ENCODE data around the gene RASSF6.

Gene RASSF6

DNA sequence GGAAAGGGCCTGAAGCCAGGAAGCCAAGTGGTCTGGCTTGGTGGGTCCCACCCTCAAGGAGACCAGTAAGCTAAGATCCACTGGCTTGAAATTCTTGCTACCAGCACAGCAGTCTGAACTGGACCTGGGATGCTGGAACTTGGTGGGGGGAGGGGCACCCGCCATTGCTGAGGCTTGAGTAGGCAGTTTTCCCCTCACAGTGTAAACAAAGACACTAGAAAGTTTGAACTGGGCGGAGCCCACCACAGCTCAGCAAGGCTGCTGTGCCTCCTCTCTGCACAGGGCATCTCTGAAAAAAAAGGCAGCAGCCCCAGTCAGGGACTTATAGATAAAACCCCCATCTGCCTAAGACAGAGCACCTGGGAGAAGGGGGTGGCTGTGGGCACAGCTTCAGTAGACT is 75.6 kb downstream of the RASSF6 start:
- no peak overlapping the region for H3K4me3 ChIP-seq (ENCODE audit: low read depth, low read length)
- TF ChIP-seq, protein P1, sequence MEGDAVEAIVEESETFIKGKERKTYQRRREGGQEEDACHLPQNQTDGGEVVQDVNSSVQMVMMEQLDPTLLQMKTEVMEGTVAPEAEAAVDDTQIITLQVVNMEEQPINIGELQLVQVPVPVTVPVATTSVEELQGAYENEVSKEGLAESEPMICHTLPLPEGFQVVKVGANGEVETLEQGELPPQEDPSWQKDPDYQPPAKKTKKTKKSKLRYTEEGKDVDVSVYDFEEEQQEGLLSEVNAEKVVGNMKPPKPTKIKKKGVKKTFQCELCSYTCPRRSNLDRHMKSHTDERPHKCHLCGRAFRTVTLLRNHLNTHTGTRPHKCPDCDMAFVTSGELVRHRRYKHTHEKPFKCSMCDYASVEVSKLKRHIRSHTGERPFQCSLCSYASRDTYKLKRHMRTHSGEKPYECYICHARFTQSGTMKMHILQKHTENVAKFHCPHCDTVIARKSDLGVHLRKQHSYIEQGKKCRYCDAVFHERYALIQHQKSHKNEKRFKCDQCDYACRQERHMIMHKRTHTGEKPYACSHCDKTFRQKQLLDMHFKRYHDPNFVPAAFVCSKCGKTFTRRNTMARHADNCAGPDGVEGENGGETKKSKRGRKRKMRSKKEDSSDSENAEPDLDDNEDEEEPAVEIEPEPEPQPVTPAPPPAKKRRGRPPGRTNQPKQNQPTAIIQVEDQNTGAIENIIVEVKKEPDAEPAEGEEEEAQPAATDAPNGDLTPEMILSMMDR (IDR thresholded peaks at IDR 0.05; ENCODE audit: insufficient read depth, low read depth, low read length, missing control alignments) = no peak
- DNase-seq (ENCODE audit: low read depth) = no peak

DNA sequence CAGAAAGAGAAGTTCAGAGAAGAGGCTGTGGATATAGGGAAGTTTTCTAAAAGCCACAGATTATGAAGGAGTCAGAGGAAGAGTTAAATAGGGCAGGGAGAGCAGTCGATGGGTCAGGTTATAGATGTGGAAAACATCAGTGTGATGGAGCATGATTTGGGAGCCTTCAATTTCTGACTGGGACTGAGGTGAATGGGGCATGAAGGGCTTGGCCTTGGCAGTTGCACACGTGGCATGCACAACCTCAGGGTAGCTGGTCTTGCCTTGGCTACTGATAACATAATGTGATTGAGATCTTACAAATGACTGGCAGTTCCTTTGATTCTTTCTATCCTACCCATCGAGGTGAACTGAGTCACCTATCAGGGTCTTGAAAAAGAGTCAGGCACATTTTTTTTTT is 79.0 kb downstream of the RASSF6 start:
- no peak overlapping the region for H3K4me3 ChIP-seq (ENCODE audit: low read depth, low read length)
- no peak for DNase-seq (ENCODE audit: low read depth)
- TF ChIP-seq, protein P1 (IDR thresholded peaks at IDR 0.05; ENCODE audit: insufficient read depth, low read depth, low read length, missing control alignments) = no peak

DNA sequence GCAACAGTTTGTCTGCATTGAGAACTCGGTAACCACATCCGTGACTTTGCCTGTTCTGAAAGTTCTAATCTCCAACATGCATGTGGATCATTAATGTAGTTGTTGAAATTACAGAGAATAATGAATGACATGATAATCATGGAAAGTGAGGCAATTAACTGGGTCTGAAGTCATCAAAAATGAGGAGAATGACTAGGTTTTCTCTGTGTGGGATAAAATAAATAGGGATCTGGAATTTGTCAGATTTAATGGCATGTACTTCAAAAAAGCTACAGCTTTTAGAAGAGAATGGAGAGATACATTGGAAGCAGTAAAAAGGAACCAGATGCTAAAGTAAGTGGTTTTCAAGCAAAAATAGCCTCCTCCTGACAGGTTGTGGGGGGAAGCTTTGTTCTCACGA is 79.4 kb downstream of the RASSF6 start:
- TF ChIP-seq, protein P1 (IDR thresholded peaks at IDR 0.05; ENCODE audit: insufficient read depth, low read depth, low read length, missing control alignments) = no peak
- no peak for DNase-seq (ENCODE audit: low read depth)
- H3K4me3 ChIP-seq (ENCODE audit: low read depth, low read length) = no peak overlapping the region

DNA sequence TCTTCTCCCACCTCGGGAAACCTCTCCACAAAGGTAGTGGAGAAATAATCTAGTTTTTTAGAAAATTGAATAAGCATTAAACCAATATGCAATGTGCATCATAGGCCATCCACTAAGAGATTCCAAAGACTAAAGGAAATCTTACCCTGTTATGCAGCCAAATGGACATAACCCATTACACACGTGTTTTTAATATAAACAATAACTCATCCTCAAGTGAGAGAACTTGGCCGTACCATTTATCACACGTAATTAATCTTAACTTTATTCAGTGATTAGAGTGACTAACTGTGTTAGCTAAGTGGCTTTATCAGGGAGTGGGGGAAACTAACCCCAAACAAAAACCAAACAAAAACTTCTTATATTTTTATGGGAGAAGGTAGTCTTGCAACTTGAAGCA is 80.8 kb downstream of the RASSF6 start:
- no peak for DNase-seq (ENCODE audit: low read depth)
- TF ChIP-seq, protein P1 (IDR thresholded peaks at IDR 0.05; ENCODE audit: insufficient read depth, low read depth, low read length, missing control alignments) = no peak
- no peak overlapping the region for H3K4me3 ChIP-seq (ENCODE audit: low read depth, low read length)

DNA sequence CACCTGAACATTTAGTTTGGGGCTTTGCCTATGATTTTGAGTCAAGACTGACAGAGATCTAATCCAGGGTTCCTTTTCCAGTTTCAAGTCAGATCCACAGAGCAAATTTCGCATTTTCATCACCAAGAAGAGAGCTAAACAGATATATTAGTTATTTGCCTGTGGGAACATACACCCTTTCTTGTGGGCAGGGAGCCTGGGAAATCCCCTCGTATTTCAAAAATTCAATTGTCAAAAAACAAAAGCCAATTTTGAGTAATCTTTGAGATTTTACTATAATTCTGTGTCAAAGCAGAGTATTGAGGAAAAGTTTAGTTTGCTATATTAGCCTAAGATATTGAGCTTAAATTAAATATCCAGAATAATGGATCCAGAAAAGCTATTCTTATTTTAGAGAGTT is 82.1 kb downstream of the RASSF6 start:
- DNase-seq (ENCODE audit: low read depth) = peak; percentile 41
- TF ChIP-seq, protein P1 (IDR thresholded peaks at IDR 0.05; ENCODE audit: insufficient read depth, low read depth, low read length, missing control alignments) = no peak

DNA sequence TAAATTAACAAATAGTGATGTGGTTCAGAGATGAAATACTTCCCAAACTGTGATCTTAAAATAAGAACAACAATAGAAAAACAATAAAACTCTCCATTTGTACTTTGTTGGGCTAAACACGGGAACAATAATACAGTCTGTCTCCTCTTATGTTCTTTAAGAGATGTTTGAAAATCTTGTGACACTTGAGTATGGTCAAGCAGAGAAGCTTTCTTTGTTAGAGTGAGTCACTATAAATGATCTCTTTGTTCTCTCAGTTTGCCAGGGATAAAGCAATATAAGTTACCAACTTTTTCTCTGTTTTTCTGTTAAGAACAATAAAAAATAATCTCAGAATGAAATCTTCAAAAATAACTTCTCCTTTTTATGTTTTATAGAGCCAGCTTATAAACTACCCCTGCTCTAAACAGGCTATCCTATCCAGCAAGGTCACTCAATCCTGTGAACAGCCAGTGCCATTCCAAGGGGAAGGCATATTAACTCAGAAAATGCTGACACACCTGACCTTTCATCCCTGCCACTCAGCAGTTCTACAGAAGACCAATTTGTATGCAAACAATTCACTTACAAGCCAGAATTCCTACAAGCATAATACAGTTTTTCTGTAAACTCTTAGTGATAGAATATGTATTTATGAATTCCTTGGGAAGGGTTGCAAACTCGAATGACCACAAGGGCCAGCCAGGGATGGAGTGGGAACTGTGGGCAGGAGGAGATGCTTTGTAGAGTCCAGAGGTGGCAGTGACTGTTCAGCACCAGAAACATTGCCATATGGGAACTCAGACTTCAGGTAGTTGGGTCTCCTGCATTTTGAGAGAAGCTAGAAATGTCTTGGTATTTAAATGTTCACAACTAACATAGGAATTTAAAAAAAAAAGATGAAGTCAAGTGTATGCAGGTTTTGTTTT is 86.5 kb downstream of the RASSF6 start:
- H3K4me3 ChIP-seq (ENCODE audit: low read depth, low read length) = no peak overlapping the region
- no peak for DNase-seq (ENCODE audit: low read depth)
- TF ChIP-seq, protein P1 (IDR thresholded peaks at IDR 0.05; ENCODE audit: insufficient read depth, low read depth, low read length, missing control alignments) = no peak

More for the DNA sequence above, 82.1 kb downstream of the RASSF6 start:
- H3K4me3 ChIP-seq (ENCODE audit: low read depth, low read length) = no peak overlapping the region

Data from GM12865 (cell line).